HCEC 1CT (cell line): Measurements from ENCODE around the gene EXOC2.

Experiments
- DNase-seq: peaks from one replicate; pipeline ENCODE4 v3.0.0-alpha.2; 2017

The EXOC2 gene

DNA sequence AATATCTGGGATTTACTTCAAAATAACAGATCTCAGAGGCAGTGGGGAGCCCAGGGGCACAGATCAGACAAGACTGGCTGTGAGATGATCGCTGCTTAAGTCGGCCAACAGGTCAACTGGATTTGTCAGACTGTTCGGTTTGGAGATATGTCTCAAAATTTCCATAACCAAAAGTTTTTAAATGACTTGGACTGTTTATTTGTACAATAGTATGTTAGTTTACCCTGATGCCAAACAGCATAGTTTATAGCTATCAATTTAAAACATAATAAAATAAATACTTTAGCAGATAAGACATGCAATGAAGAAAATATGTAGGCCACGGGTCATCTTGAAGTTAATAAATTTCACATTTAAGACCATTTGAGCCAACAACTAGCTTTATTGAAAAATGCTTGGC is 174.7 kb downstream of the EXOC2 start:
- DNase-seq: no peak

GRCh38 chr6:516213-516612 is 176.7 kb downstream of the EXOC2 start:
- no peak for DNase-seq

DNA sequence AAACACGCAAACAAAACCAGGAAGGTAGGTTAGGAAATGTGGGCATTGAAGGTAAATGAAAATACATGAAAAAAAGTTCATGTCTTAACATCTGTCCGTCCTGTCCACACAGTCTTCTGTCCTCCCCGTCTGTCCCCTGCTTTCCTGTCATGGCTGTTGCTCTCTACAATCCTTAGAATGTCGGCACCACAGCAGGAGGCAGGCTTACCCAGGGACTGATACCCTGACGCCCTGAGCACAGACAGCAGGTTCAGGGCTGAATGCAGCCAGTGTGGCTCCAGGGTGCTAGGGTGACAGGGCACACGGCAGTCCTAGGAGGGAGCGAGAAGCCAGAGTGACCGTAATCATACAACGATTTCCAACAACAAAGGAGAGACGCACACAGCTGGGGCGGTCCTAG is 177.7 kb downstream of the EXOC2 start:
- no peak for DNase-seq

- no peak for DNase-seq
These were observed 178.5 kb downstream of the EXOC2 start for GRCh38 chr6:514396-514978.

GRCh38 chr6:513961-514360 is 179.0 kb downstream of the EXOC2 start:
- no peak for DNase-seq

GRCh38 chr6:513058-513457 is 179.9 kb downstream of the EXOC2 start:
- no peak for DNase-seq

- no peak for DNase-seq
These were observed 181.3 kb downstream of the EXOC2 start for GRCh38 chr6:511488-512137.

DNA sequence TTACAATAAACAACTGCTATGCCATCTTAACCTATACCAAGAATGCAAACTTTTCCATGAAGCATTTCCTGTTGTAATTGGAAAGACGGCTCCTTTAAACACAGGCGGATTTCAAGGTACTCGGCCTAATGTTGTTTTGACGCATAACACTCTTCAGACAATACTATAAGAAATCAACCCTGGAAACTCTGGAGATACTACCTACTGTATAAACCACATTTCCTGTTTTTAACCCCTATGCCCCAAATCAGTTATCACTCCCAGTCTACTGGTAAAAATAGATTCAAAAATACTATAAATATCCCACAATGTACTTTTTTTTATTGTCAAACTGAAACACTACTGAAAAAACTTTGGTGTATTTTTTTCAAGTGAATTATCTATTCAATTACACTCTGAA is 183.3 kb downstream of the EXOC2 start:
- no peak for DNase-seq

GRCh38 chr6:508614-509013 is 184.3 kb downstream of the EXOC2 start:
- DNase-seq: no peak

DNA sequence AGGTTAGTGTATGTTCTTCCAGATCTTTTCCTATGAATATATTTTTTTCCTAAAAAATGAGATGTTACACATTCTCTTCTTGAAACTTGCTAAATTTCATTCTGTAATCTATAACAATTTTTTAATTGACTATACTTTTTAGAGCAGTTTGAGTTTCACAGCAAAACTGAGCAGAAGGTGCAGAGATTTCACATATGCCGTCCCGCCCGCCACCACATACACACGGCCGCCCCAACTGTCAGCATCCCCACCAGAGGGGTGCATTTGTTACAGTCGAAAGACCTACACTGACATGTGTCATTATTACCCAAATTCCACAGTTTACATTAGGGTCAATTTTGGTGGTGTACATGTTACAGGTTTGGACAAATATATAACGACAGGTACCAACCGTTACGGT is 184.9 kb downstream of the EXOC2 start:
- no peak for DNase-seq

DNA sequence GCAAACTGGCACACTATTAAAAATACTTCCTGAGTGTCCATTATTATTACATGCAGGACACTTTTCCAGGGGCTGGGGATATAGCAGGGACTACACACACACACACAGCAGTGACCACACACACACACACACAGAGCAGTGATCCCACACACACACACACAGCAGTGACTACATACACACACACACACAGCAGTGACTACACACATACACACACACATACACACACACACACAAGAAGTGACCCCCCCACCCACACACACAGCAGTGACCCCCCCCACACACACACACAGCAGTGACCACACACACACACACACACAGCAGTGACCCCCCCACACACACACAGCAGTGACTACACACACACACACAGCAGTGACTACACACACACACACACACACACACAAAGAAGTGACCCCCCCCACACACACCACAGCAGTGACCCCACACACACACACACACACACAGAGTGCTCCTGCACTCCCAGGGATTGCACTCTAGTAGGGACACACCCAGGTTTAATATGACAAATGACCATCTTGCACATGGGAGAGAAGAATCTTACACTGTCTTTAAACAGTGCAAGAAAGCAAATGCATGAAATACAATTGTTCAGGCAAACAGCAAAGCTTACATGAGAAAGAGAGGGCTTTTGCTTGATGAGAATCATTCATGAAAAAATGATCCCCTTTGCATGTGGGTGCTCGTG is 185.9 kb downstream of the EXOC2 start:
- DNase-seq: no peak

DNA sequence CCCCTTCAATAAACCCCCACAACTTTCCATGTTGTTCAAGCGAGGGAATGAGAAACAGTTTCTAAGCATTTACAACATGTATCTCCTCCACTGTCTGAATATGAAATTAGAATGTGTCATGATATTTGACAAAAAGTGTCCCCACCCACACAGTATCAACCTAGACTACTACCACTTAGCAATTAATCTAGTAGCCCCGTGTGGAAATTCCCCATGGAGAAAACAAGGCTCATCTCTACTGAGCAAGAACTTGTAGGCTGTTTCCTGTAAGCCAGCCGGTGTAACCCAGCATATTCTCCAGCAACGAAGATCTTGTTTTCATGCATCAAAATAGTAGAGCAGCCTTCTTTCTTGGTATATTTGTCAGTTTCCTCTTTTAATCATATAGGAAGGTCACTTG is 186.4 kb downstream of the EXOC2 start:
- no peak for DNase-seq

GRCh38 chr6:505374-505773 is 187.6 kb downstream of the EXOC2 start:
- DNase-seq: no peak

- no peak for DNase-seq
These were observed 188.4 kb downstream of the EXOC2 start for GRCh38 chr6:504446-504980.

DNA sequence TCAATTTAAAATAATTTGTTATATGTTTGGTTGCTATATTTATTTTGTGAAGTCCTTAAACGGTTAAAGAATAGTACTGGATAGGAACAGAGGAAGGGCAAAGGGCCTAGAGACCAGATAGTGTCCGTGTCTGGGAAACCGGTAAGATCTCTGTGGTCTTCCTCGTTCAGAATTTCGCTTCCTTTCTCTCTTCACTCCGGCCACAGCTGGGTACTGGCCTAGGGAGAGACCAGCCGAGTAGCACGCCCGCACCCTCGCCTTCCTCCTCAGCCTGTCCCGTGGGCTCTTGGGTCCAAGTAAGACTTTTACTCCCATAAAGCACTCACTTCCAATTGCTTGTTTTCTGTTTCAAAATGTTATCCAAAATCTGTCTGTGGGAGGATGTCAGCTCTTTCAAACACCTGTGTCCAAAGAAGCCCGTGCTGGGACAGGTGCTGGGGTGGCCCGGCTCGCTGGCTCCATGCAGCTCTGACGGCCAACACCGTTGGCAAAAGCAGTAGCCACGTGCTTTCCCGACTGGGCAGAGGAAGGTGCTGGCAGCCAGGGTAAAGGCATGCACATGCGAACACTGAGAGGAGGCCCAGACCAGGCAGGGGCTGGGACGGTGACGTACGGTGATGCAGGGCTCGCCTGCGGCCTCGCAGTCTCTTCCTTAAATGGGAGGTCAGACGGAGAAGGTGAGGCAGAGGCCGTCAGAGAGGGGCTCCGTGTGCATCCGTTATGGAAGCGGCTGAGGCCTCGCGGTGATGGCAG is 189.2 kb downstream of the EXOC2 start:
- no peak for DNase-seq

DNA sequence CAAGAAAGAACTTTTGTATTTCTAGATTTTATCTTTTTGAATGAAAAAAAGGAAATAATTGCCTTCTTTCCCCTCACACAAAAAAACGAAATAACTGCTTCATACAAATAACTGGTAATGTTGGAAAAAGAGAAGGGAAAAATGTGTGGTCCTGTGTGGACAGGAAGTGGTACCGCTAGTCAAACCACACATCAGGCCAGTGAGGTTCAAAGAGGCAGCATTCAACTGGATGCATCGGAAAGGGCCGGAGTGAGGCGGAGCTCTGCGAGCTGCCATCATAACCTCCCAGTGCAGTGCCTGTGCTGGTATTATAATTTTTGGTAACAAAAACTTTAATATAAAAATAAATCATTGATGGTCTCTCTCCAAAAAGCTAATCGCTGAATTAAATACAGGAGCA is 190.2 kb downstream of the EXOC2 start:
- no peak for DNase-seq

DNA sequence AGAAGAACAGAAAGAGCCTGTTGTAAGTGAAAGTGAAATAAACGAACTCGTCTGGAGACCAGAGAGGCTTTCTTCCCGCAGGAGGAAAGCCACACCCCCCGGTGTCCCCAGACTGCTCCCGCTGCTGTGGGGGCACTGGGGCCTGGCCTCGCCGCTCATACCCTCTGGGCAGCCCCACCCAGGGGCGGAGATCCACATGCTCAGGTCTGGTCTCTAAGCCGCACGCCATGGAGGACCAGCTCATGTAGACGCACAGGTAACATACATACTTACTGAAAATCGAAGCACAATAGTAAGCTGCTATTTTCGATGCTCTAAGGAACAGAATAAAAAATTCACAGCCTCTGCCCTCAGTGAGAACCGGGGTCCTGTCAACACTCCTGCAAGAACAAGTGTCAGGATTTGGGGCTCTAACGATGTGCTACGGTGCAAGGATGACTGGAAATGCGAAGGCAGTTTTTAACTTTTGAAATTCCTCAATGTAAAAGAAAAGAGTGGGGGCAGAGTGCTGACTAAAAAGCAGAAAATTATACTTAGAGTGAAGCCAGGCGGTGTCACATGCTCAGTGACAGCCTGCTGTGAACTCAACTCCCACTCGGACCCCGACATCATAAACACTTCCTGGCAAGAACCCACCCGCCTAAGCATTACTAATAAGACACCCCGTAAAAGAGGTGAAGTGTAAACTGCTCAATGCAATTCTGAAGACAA is 190.9 kb downstream of the EXOC2 start:
- DNase-seq: no peak

- DNase-seq: no peak
These were observed 193.3 kb downstream of the EXOC2 start for GRCh38 chr6:499617-500016.

GRCh38 chr6:498795-499231 is 194.1 kb downstream of the EXOC2 start:
- DNase-seq: no peak

DNA sequence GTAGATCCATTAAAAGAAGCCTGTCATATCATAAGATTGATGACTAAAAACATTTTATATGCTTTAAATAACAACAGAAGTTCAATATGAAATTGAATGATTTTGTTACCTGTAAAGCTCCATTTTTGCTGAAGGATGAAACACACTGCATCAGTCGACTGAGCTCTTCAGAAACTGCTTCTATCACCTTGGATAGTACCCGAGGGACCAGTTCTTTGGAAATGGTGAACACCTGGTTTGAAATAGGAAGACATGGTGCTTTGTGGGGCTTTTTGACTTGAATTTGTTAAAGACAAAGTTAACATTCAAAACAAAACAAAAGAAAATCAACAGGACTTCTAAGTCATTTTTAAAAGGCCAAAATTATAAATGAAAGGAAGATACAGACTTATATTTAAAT is 195.7 kb downstream of the EXOC2 start:
- DNase-seq: no peak

DNA sequence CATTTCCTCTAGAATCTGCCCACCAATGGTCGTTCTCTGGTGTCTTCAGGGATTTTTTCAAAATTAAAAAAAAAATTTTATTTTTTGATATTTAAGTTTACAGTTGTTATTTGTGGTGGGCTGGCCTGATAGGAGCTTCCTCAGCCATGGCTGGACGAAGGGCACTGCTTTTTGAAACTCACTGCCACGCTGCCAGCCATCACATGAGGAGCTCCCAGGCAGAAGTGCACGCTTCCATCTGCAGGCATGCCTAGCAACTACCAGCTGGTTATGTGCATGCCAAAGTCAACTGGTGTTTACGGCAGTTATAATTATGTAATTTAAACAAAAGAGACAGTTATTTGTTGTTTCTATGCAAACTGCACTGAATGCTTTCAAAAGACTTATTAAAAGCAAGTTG is 196.3 kb downstream of the EXOC2 start:
- DNase-seq: no peak

GRCh38 chr6:494394-494793 is 198.5 kb downstream of the EXOC2 start:
- no peak for DNase-seq

GRCh38 chr6:493840-494239 is 199.1 kb downstream of the EXOC2 start:
- no peak for DNase-seq
